Measurements from ENCODE around the gene LOXHD1.

Gene LOXHD1

GRCh38 chr18:46484971-46485370, 172.0 kb downstream of the LOXHD1 start:
- TF ChIP-seq CTCF (conservative IDR thresholded peaks at IDR 0.05; ENCODE audit: control insufficient read depth, insufficient read depth, low read depth, low read length) = no peak
- DNase-seq (ENCODE audit: low read depth) = no peak
- no peak overlapping the region for H3K4me3 ChIP-seq (ENCODE audit: control insufficient read depth, low read depth, low read length)

GRCh38 chr18:46482831-46483230, 174.2 kb downstream of the LOXHD1 start:
- TF ChIP-seq CTCF (conservative IDR thresholded peaks at IDR 0.05; ENCODE audit: control insufficient read depth, insufficient read depth, low read depth, low read length) = no peak
- no peak for DNase-seq (ENCODE audit: low read depth)
- H3K4me3 ChIP-seq (ENCODE audit: control insufficient read depth, low read depth, low read length) = no peak overlapping the region

- DNase-seq (ENCODE audit: low read depth) = peak; percentile 40
- no peak overlapping the region for H3K4me3 ChIP-seq (ENCODE audit: control insufficient read depth, low read depth, low read length)
- TF ChIP-seq CTCF (conservative IDR thresholded peaks at IDR 0.05; ENCODE audit: control insufficient read depth, insufficient read depth, low read depth, low read length) = no peak
Observed at GRCh38 chr18:46481847-46482245, 175.2 kb downstream of the LOXHD1 start.

GRCh38 chr18:46481048-46481846, 175.8 kb downstream of the LOXHD1 start:
- H3K4me3 ChIP-seq (ENCODE audit: control insufficient read depth, low read depth, low read length) = no peak overlapping the region
- DNase-seq (ENCODE audit: low read depth) = peak; percentile 47
- peak; percentile 68 for TF ChIP-seq CTCF (conservative IDR thresholded peaks at IDR 0.05; ENCODE audit: control insufficient read depth, insufficient read depth, low read depth, low read length)

GRCh38 chr18:46480226-46480625, 176.8 kb downstream of the LOXHD1 start:
- TF ChIP-seq CTCF (conservative IDR thresholded peaks at IDR 0.05; ENCODE audit: control insufficient read depth, insufficient read depth, low read depth, low read length) = no peak
- peak; percentile 5 for DNase-seq (ENCODE audit: low read depth)
- H3K4me3 ChIP-seq (ENCODE audit: control insufficient read depth, low read depth, low read length) = no peak overlapping the region

- DNase-seq (ENCODE audit: low read depth) = no peak
- H3K4me3 ChIP-seq (ENCODE audit: control insufficient read depth, low read depth, low read length) = no peak overlapping the region
- no peak for TF ChIP-seq CTCF (conservative IDR thresholded peaks at IDR 0.05; ENCODE audit: control insufficient read depth, insufficient read depth, low read depth, low read length)
Observed at GRCh38 chr18:46478796-46479195, 178.2 kb downstream of the LOXHD1 start.
